Body of pancreas (tissue), 4 donors: Measurements from ENCODE around the gene AP1S1.

ENCODE experiments used
- CTCF ChIP-seq, 7 experiments: fragments of 450-650 bp in 4 of 7; fragments of 200-600 bp in 3 of 7; sonication (generic) in 3 of 7; IDR thresholded peaks; one replicate each; pipeline ENCODE4 v1.5.1; 2016 to 2019; ENCODE audit warnings: antibody characterized with exemption in 7 of 7
- POLR2A ChIP-seq, 3 donors: fragments of 450-650 bp; IDR thresholded peaks; one replicate each; pipeline ENCODE4 v1.6.1; 2016; ENCODE audit warnings: antibody characterized with exemption in 3 of 3, mild to moderate bottlenecking in 2 of 3

- TF ChIP-seq CTCF (IDR thresholded peaks at IDR 0.05) (no peak), POLR2A (IDR thresholded peaks at IDR 0.05) (no peak)
These were observed 30.6 kb upstream of the AP1S1 start for GRCh38 chr7:101123703-101124068.
